ENCODE data around the gene CFAP61.

DNA sequence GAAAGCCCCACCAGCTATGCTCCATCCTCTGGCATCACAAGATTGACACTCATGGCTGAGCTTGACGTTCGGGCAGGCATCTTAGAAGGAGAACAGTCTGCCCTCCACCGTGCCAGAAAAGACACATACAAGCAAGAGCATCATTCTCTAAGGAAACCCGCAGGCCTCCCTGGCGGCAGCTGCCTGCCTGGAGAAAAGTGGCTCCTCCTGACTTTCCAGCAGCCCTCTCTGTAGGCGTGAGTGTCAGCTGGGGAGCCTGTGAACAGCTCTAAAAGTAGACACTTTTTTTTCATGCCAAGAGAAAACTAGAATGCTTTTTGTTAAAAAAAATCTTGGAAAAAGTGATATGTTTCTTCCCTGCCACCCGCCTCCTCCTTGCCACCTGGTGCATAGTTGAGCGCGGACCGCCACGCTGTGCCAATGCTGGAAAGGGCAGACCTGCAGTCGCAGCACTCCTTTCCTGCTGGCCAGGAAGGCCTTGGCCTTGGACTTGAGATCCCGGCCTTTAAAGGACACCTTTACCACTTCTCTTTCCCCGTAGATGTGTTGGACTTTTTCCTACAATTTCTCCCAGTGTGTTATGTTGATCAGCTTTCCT is 285.9 kb downstream of the CFAP61 start:
- TF ChIP-seq, protein P1, sequence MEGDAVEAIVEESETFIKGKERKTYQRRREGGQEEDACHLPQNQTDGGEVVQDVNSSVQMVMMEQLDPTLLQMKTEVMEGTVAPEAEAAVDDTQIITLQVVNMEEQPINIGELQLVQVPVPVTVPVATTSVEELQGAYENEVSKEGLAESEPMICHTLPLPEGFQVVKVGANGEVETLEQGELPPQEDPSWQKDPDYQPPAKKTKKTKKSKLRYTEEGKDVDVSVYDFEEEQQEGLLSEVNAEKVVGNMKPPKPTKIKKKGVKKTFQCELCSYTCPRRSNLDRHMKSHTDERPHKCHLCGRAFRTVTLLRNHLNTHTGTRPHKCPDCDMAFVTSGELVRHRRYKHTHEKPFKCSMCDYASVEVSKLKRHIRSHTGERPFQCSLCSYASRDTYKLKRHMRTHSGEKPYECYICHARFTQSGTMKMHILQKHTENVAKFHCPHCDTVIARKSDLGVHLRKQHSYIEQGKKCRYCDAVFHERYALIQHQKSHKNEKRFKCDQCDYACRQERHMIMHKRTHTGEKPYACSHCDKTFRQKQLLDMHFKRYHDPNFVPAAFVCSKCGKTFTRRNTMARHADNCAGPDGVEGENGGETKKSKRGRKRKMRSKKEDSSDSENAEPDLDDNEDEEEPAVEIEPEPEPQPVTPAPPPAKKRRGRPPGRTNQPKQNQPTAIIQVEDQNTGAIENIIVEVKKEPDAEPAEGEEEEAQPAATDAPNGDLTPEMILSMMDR (conservative IDR thresholded peaks at IDR 0.05; ENCODE audit: low read length), result no peak
- no peak for TF ChIP-seq EZH2phosphoT487 (IDR thresholded peaks at IDR 0.05; ENCODE audit: borderline replicate concordance)

Data from Loucy (cell line).